ENCODE data around the gene ADRA2C. TPM values are rescaled to one million over a fixed set of nuclear protein-coding genes. Genes with fewer than 3 reads are reported as not detected.

Gene ADRA2C
- polyA plus RNA-seq, 12 donors, result 1.2 to 2.7 (median 1.8) TPM; not detected in 2

GRCh38 chr4:3792813-3793212 is 26.6 kb downstream of the ADRA2C start:
- no peak for DNase-seq

- DNase-seq, result no peak
These were observed 27.4 kb downstream of the ADRA2C start for GRCh38 chr4:3793545-3793944.

GRCh38 chr4:3796960-3797359 is 30.8 kb downstream of the ADRA2C start:
- no peak for DNase-seq

- DNase-seq, result no peak
These were observed 31.9 kb downstream of the ADRA2C start for GRCh38 chr4:3797831-3798790.

GRCh38 chr4:3799496-3799895 is 33.3 kb downstream of the ADRA2C start:
- no peak for DNase-seq

GRCh38 chr4:3800351-3800750 is 34.2 kb downstream of the ADRA2C start:
- DNase-seq, result no peak

- DNase-seq, result no peak
These were observed 35.3 kb downstream of the ADRA2C start for GRCh38 chr4:3801521-3801920.

- DNase-seq, result no peak
These were observed 35.9 kb downstream of the ADRA2C start for GRCh38 chr4:3801931-3802550.

GRCh38 chr4:3802571-3803474 is 36.6 kb downstream of the ADRA2C start:
- DNase-seq, result no peak

- no peak for DNase-seq
These were observed 37.3 kb downstream of the ADRA2C start for GRCh38 chr4:3803475-3803847.

GRCh38 chr4:3803946-3804345 is 37.8 kb downstream of the ADRA2C start:
- DNase-seq, result no peak

- DNase-seq, result no peak
These were observed 38.8 kb downstream of the ADRA2C start for GRCh38 chr4:3805026-3805425.

- no peak for DNase-seq
These were observed 39.5 kb downstream of the ADRA2C start for GRCh38 chr4:3805731-3806130.

GRCh38 chr4:3807311-3807710 is 41.1 kb downstream of the ADRA2C start:
- DNase-seq, result no peak

- no peak for DNase-seq
These were observed 41.8 kb downstream of the ADRA2C start for GRCh38 chr4:3807822-3808496.

GRCh38 chr4:3808597-3808996 is 42.4 kb downstream of the ADRA2C start:
- DNase-seq, result no peak

- DNase-seq, result no peak
These were observed 42.8 kb downstream of the ADRA2C start for GRCh38 chr4:3809028-3809427.

- DNase-seq, result no peak
These were observed 43.4 kb downstream of the ADRA2C start for GRCh38 chr4:3809451-3810110.

GRCh38 chr4:3810111-3810680 is 44.0 kb downstream of the ADRA2C start:
- no peak for DNase-seq

GRCh38 chr4:3810796-3811485 is 44.8 kb downstream of the ADRA2C start:
- no peak for DNase-seq
